B cell (primary cell): ENCODE results near the gene ATAD3B. TPM values are rescaled to one million over a fixed set of nuclear protein-coding genes. Genes with fewer than 3 reads are reported as not detected.
"Not testable (repeated sequence)": the region's sequence is repeated elsewhere in the genome, so short reads cannot be mapped to it uniquely, and the experiment has no call there.

ENCODE experiments used
- ATAC-seq: fragments of 200-7000 bp; cut with Tn5 transposase; one replicate; pipeline ENCODE4 v1.10.0; 2021; ENCODE audit warnings: low read depth, mild to moderate bottlenecking, moderate number of reproducible peaks, moderate library complexity
- CTCF ChIA-PET: fragments of 350-600 bp; sonication (Branson Sonifier 250); formaldehyde crosslinking; loops from one replicate; lab custom pipeline; 2021; ENCODE audit warnings: antibody characterized with exemption, inconsistent platforms; lab: Charles Lee
- POLR2A ChIA-PET: fragments of 350-600 bp; sonication (Branson Sonifier 250); formaldehyde crosslinking; loops from one replicate; lab custom pipeline; 2021; ENCODE audit warnings: antibody characterized with exemption; lab: Charles Lee
- DNase-seq: peaks from one replicate; pipeline ENCODE4 v3.0.0; 2013
- H2AFZ ChIP-seq: 2 replicates; pipeline ENCODE4 v1.6.1; 2012; ENCODE audit warnings: mild to moderate bottlenecking, low read depth, low read length; ENCODE audit not compliant: insufficient read depth, poor library complexity, severe bottlenecking
- H3K27ac ChIP-seq, 2 donors: 1 replicate in 1 of 2; 2 replicates in 1 of 2; pipeline ENCODE4 v1.5.1; 2012 to 2013; ENCODE audit warnings: low read length in 2 of 2, mild to moderate bottlenecking in 2 of 2, moderate library complexity in 1 of 2
- H3K27me3 ChIP-seq, 4 experiments: fragments of 200-600 bp in 1 of 4; sonication (generic) in 1 of 4; replicated peaks in 1 of 4; 1 replicate in 2 of 4; 2 replicates in 2 of 4; pipeline versions ENCODE4 v1.6.1 to v1.7.0; 2013 to 2016; ENCODE audit warnings: low read length in 3 of 4, mild to moderate bottlenecking in 2 of 4, mixed read lengths in 1 of 4, moderate library complexity in 1 of 4; ENCODE audit not compliant: insufficient read depth in 4 of 4, control insufficient read depth in 3 of 4; ENCODE audit errors: control extremely low read depth in 1 of 4
- H3K36me3 ChIP-seq, 2 experiments: replicated peaks in 1 of 2; 1 replicate in 1 of 2; 2 replicates in 1 of 2; pipeline versions ENCODE4 v1.6.1 to v1.7.1; 2013; ENCODE audit warnings: low read length in 1 of 2; ENCODE audit not compliant: insufficient read depth in 2 of 2, control insufficient read depth in 1 of 2; ENCODE audit errors: control extremely low read depth in 1 of 2, extremely low read depth in 1 of 2
- H3K4me1 ChIP-seq, 2 donors: fragments of 200-600 bp in 1 of 2; sonication (generic) in 1 of 2; 1 replicate in 1 of 2; 2 replicates in 1 of 2; pipeline versions ENCODE4 v1.5.1 to v1.6.1; 2013 to 2017; ENCODE audit warnings: low read length in 2 of 2; ENCODE audit not compliant: control insufficient read depth in 2 of 2, insufficient read depth in 2 of 2
- H3K4me2 ChIP-seq: replicated peaks from 2 replicates; pipeline ENCODE3; 2012; ENCODE audit warnings: mild to moderate bottlenecking, low read depth, low read length; ENCODE audit not compliant: poor library complexity, severe bottlenecking
- H3K4me3 ChIP-seq, 5 experiments: fragments of 200-600 bp in 1 of 5; sonication (generic) in 1 of 5; 1 replicate in 3 of 5; 2 replicates in 2 of 5; pipeline versions ENCODE4 v1.5.1 to v1.7.0; 2011 to 2016; ENCODE audit warnings: low read length in 4 of 5, mild to moderate bottlenecking in 4 of 5, low read depth in 2 of 5, control low read depth in 1 of 5, moderate library complexity in 1 of 5; ENCODE audit not compliant: insufficient read depth in 1 of 5; ENCODE audit errors: control extremely low read depth in 1 of 5, extremely low read depth in 1 of 5
- H3K79me2 ChIP-seq: fragments of 200-600 bp; sonication (generic); one replicate; pipeline ENCODE4 v1.6.0; 2016; ENCODE audit warnings: low read length; ENCODE audit not compliant: control insufficient read depth, insufficient read depth
- H3K9ac ChIP-seq: fragments of 200-600 bp; sonication (generic); 2 replicates; pipeline ENCODE4 v1.6.1; 2017; ENCODE audit warnings: mild to moderate bottlenecking, low read length, moderate library complexity
- H3K9me3 ChIP-seq, 3 donors: one replicate each; pipeline versions ENCODE4 v1.6.1 to v1.7.1; 2013; ENCODE audit warnings: low read length in 2 of 3; ENCODE audit not compliant: control insufficient read depth in 2 of 3, insufficient read depth in 1 of 3; ENCODE audit errors: control extremely low read depth in 1 of 3
- H4K20me1 ChIP-seq: 2 replicates; pipeline ENCODE4 v1.6.0; 2012; ENCODE audit warnings: mild to moderate bottlenecking, low read length; ENCODE audit not compliant: insufficient read depth, control insufficient read depth, poor library complexity, severe bottlenecking
- H3K27ac Mint-ChIP-seq: one replicate; pipeline ENCODE4 v1.8.0; 2021; ENCODE audit warnings: mixed read lengths
- H3K27me3 Mint-ChIP-seq: one replicate; pipeline ENCODE4 v1.8.0; 2021; ENCODE audit warnings: mixed read lengths
- H3K4me1 Mint-ChIP-seq: one replicate; pipeline ENCODE4 v1.8.0; 2021; ENCODE audit warnings: mixed read lengths
- H3K4me3 Mint-ChIP-seq: one replicate; pipeline ENCODE4 v1.8.0; 2021; ENCODE audit warnings: mixed read lengths
- H3K9me3 Mint-ChIP-seq: one replicate; pipeline ENCODE4 v1.8.0; 2022; ENCODE audit warnings: mixed read lengths; ENCODE audit not compliant: insufficient read depth
- CTCF ChIP-seq: fragments of 200-600 bp; IDR thresholded peaks from one replicate; pipeline ENCODE4 v1.8.0; 2022; ENCODE audit warnings: antibody characterized with exemption, mild to moderate bottlenecking
- EZH2 ChIP-seq: IDR thresholded peaks from 2 replicates; pipeline ENCODE4 v1.6.1; 2012; ENCODE audit warnings: borderline replicate concordance, low read depth, mild to moderate bottlenecking, moderate library complexity, low read length; ENCODE audit not compliant: insufficient read depth, poor library complexity, severe bottlenecking
- WGBS: methylation state at CpG from one replicate; pipeline ENCODE4 v1.1.5; 2013; ENCODE audit warnings: missing lambda C conversion rate; ENCODE audit not compliant: insufficient coverage; 5-methylcytosine and 5-hydroxymethylcytosine counted together
- intact Hi-C: fragments of 100-400 bp; cut with micrococcal nuclease; formaldehyde crosslinking; loops from one replicate; pipeline ENCODE4 v1.10.0; 2022
- polyA plus RNA-seq: library from polyadenylated mRNA; depleted of rRNA; stranded (reverse); fragments of >200 nt; gene quantifications from 2 replicates; pipeline ENCODE4 v1.2.3, GENCODE V29; 2012
- total RNA-seq, 2 donors: library from RNA; stranded (reverse); fragments of 120-200 nt in 1 of 2; gene quantifications; 1 replicate in 1 of 2; 2 replicates in 1 of 2; pipeline versions ENCODE4 v1.2.3 to v1.2.4, GENCODE V29; 2013 to 2022

The ATAD3B gene
- total and polyA plus RNA-seq, 2 donors (not counting 1 experiment from before 2014, with no cell fraction given): 50.9 to 51.5 TPM

- Histone ChIP-seq H3K4me1 (peaks cover 6 to 10% of the 10 kb centered on the region in 2 donors), H3K79me2 (peaks cover 12% of the 10 kb centered on the region), H3K36me3 (no peaks in the 10 kb centered on the region), H3K9me3 (no peaks in the 10 kb centered on the region), H2AFZ (peak within 1 kb of the TSS; percentile 76), H3K9ac (peak within 1 kb of the TSS; percentile 69), H3K4me2 (peak within 1 kb of the TSS; percentile 93), H3K27me3 (no peaks in the 10 kb centered on the region), H4K20me1 (no peaks in the 10 kb centered on the region), H3K27ac (peak within 1 kb of the TSS; percentile 90 to 94), H3K4me3 (peak within 1 kb of the TSS; percentile 47 to 92 (median 87))
- Mint-ChIP-seq H3K4me1 (peaks cover 13% of the 10 kb centered on the region), H3K27me3 (no peaks in the 10 kb centered on the region), H3K27ac (peak within 1 kb of the TSS; percentile 94), H3K9me3 (no peaks in the 10 kb centered on the region), H3K4me3 (peak within 1 kb of the TSS; percentile 95)
- intact Hi-C loops: loop anchor here (1.0 to 2.0 kb wide), 3 partner anchors 40 to 104 kb away; partner anchors contain the start of genes ATAD3B, MIB2 and SSU72
- ChIA-PET POLR2A (interaction anchor here (0.6 to 0.7 kb wide), 2 partner anchors 220 to 414 kb away, joined by 3 read pairs; no protein-coding TSS in a partner anchor), CTCF (no interaction called here)
- under 1% methylated on average over 99 of the region's 99 CpGs for WGBS
- TF ChIP-seq EZH2 (no peak), CTCF (no peak)
- DNase-seq (peak; percentile 97), ATAC-seq (peak; percentile 94)
These were observed 40.1 kb downstream of the ATAD3B start, which contains the start of gene ATAD3A for GRCh38 chr1:1511533-1512285. ATAD3A (plus strand) TSS chr1:1512162; CDS start chr1:1512269, 107 bp downstream.

DNA sequence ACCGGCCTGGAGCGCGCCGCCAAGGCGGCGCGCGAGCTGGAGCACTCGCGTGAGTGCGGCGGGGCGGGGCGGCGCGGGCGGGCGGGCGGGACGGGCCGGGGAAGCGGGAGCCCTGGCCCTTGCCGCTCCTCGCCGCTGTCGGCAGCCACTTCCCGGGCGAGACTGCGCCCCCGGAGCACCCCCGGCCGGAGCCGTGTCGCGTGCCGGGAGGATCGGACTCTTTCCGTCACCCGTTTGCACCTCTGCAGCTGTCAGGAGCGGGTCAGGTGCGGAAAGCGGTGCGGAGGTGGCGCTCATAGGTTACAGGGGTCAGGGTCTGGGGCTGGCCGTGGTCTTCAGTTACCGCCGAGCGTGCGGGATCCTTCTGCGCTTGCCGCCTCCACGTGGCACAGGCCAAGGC, 40.9 kb downstream of the ATAD3B start:
- peak; percentile 5 for ATAC-seq
- Mint-ChIP-seq H3K4me3 (peak overlapping the region; percentile 76), H3K4me1 (peaks cover 13% of the 10 kb centered on the region)
- peak overlapping the region in 3 of 5 experiments; percentile 19 to 91 (median 44) for H3K4me3 ChIP-seq
- H2AFZ ChIP-seq, H3K27ac ChIP-seq, CTCF ChIA-PET, H3K9me3 Mint-ChIP-seq, DNase-seq, H3K27me3 Mint-ChIP-seq, H3K36me3 ChIP-seq, H3K4me2 ChIP-seq, H3K9me3 ChIP-seq, H3K27me3 ChIP-seq, H4K20me1 ChIP-seq, POLR2A ChIA-PET, H3K27ac Mint-ChIP-seq: not testable (repeated sequence)
- 0% methylated on average over 5 of the region's 52 CpGs for WGBS
- intact Hi-C loops: loop anchor here (1.0 to 2.0 kb wide), 2 partner anchors 62 to 103 kb away; partner anchors contain the start of genes MIB2 and SSU72
- H3K9ac ChIP-seq: peak overlapping the region; percentile 69
- peaks cover 6 to 10% of the 10 kb centered on the region in 2 donors for H3K4me1 ChIP-seq
- peaks cover 12% of the 10 kb centered on the region for H3K79me2 ChIP-seq

DNA sequence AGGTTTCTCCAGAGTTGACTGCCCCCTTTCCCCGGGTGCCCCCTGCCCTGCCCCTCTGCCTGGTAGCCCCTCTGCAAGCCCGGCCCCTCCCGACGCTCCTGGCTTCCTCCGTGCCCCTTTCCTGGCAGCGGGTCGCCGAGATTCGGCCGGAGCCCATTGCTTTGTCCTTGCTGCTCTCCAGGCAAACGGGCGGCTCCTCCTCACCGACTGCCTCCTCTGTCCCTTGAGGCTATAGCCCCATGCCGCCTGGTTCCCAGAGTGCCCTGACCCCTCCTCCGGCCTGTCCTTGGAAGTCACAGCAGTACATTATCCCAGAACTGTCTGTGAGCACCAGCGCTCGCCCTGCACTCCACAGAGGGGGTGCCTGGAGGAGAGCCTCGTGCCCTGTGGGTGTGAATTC, 42.1 kb downstream of the ATAD3B start:
- 94% methylated on average over 12 of the region's 18 CpGs for WGBS
- intact Hi-C loops: loop anchor here (2.0 kb wide), 1 partner anchor 61 kb away; the partner anchor contains the start of gene SSU72

More for the DNA sequence above, 42.1 kb downstream of the ATAD3B start:
- H2AFZ ChIP-seq, CTCF ChIA-PET, H3K27me3 Mint-ChIP-seq, DNase-seq, ATAC-seq, H3K9me3 Mint-ChIP-seq, H3K27ac ChIP-seq, H3K27me3 ChIP-seq, H3K9me3 ChIP-seq, H3K36me3 ChIP-seq, H3K9ac ChIP-seq, H3K4me3 ChIP-seq, H3K4me2 ChIP-seq, POLR2A ChIA-PET, H4K20me1 ChIP-seq, H3K27ac Mint-ChIP-seq: not testable (repeated sequence)
- Mint-ChIP-seq H3K4me1 (peaks cover 13% of the 10 kb centered on the region), H3K4me3 (peak overlapping the region; percentile 73)
- peaks cover 12% of the 10 kb centered on the region for H3K79me2 ChIP-seq
- peaks cover 6 to 10% of the 10 kb centered on the region in 2 donors for H3K4me1 ChIP-seq
